Endothelial cell of umbilical vein (primary cell): ENCODE results near the gene CRYBG2. TPM values are rescaled to one million over a fixed set of nuclear protein-coding genes. Genes with fewer than 3 reads are reported as not detected.
A peak's percentile ranks its signal among the peaks of the same experiment; 100 is the strongest.

Source experiments
- BruUV-seq: library from RNA; stranded (reverse); fragments of 400-500 nt; replicated peaks from 2 replicates; lab custom pipeline; 2021; lab: Mats Ljungman, UMichigan
- CTCF ChIA-PET: fragments of 300-600, 350-600 bp; sonication (Branson Sonifier 250); formaldehyde crosslinking; loops from one replicate; lab custom pipeline; 2021; ENCODE audit warnings: antibody characterized with exemption, inconsistent platforms; lab: Charles Lee
- POLR2A ChIA-PET: fragments of 300-600, 350-600 bp; sonication (Branson Sonifier 250); formaldehyde crosslinking; loops from one replicate; lab custom pipeline; 2021; ENCODE audit warnings: antibody characterized with exemption, inconsistent platforms; lab: Charles Lee
- DNase-seq: peaks from one replicate; pipeline ENCODE4 v3.0.0-alpha.2; 2011; ENCODE audit warnings: low read depth, low spot score
- FAIRE-seq: peaks from 2 replicates; lab custom pipeline; 2011; peaks lifted over from hg19 to GRCh38; lab: Jason Lieb, UNC
- H2AFZ ChIP-seq: 2 replicates; pipeline ENCODE4 v1.6.0; 2012; ENCODE audit warnings: low read depth, low read length, control low read depth, inconsistent platforms
- H3K27ac ChIP-seq: 2 replicates; pipeline ENCODE4 v1.5.1; 2011; ENCODE audit warnings: low read depth, mild to moderate bottlenecking, control low read depth, low read length, moderate library complexity; ENCODE audit not compliant: insufficient read depth
- H3K27me3 ChIP-seq, 2 experiments: 2 replicates each; pipeline versions ENCODE4 v1.6.0 to v1.6.1; 2011; ENCODE audit warnings: low read length in 2 of 2, mixed read lengths in 1 of 2; ENCODE audit not compliant: control insufficient read depth in 2 of 2, insufficient read depth in 2 of 2
- H3K36me3 ChIP-seq, 2 experiments: 2 replicates in 1 of 2; 3 replicates in 1 of 2; pipeline ENCODE4 v1.5.1; 2011; ENCODE audit warnings: low read length in 2 of 2, mild to moderate bottlenecking in 1 of 2, moderate library complexity in 1 of 2; ENCODE audit not compliant: control insufficient read depth in 2 of 2, insufficient read depth in 2 of 2; ENCODE audit errors: extremely low read depth in 1 of 2
- H3K4me1 ChIP-seq: 3 replicates; pipeline ENCODE4 v1.5.1; 2011; ENCODE audit warnings: mild to moderate bottlenecking, low read length; ENCODE audit not compliant: control insufficient read depth, insufficient read depth; ENCODE audit errors: extremely low read depth
- H3K4me2 ChIP-seq: 2 replicates; pipeline ENCODE4 v1.6.1; 2011; ENCODE audit warnings: low read length, control low read depth, mixed read lengths; ENCODE audit not compliant: insufficient read depth
- H3K4me3 ChIP-seq, 3 experiments: fragments of 200-600 bp in 1 of 3; sonication (generic), shearing (Covaris generic) in 1 of 3; replicated peaks in 1 of 3; 2 replicates each; pipeline ENCODE4 v1.5.1; 2011 to 2016; ENCODE audit warnings: control low read depth in 3 of 3, low read length in 3 of 3, mild to moderate bottlenecking in 2 of 3, inconsistent platforms in 1 of 3, low read depth in 1 of 3, moderate library complexity in 1 of 3; ENCODE audit not compliant: insufficient read depth in 1 of 3
- H3K79me2 ChIP-seq: 2 replicates; pipeline ENCODE4 v1.6.0; 2012; ENCODE audit warnings: low read length, inconsistent platforms; ENCODE audit not compliant: control insufficient read depth, insufficient read depth
- H3K9ac ChIP-seq: replicated peaks from 2 replicates; pipeline ENCODE3; 2011; ENCODE audit warnings: low read length, control low read depth; ENCODE audit not compliant: insufficient read depth; ENCODE audit errors: extremely low read depth
- H3K9me1 ChIP-seq: replicated peaks from 3 replicates; pipeline ENCODE4 v1.6.0; 2011; ENCODE audit warnings: mild to moderate bottlenecking, low read length; ENCODE audit not compliant: control insufficient read depth, insufficient read depth; ENCODE audit errors: extremely low read depth
- H3K9me3 ChIP-seq: replicated peaks from 2 replicates; pipeline ENCODE4 v1.5.1; 2012; ENCODE audit warnings: low read length, inconsistent platforms; ENCODE audit not compliant: control insufficient read depth, insufficient read depth
- H4K20me1 ChIP-seq: replicated peaks from 2 replicates; pipeline ENCODE3; 2011; ENCODE audit warnings: mild to moderate bottlenecking, low read length; ENCODE audit not compliant: control insufficient read depth, insufficient read depth; ENCODE audit errors: extremely low read depth
- JUN ChIP-seq: IDR thresholded peaks from 2 replicates; pipeline ENCODE4 v1.6.1; 2011; ENCODE audit warnings: borderline replicate concordance, low read depth; ENCODE audit not compliant: insufficient read length, insufficient read depth
- MYC ChIP-seq: IDR thresholded peaks from one replicate; pipeline ENCODE4 v1.6.1; 2011; ENCODE audit warnings: mild to moderate bottlenecking, low read depth, low read length
- dilution Hi-C: fragments of 300-500 bp; cut with MboI; formaldehyde crosslinking; loops from one replicate; pipeline ENCODE4 v1.15.0; 2019; ENCODE audit warnings: low sequenced_read_pairs; ENCODE audit not compliant: extremely low pct_ligation_motif_present
- intact Hi-C: fragments of 100-400 bp; cut with micrococcal nuclease; formaldehyde crosslinking; loops from one replicate; pipeline ENCODE4 v1.10.0; 2022
- polyA plus RNA-seq, 4 experiments: library from polyadenylated mRNA; depleted of rRNA in 3 of 4; stranded (reverse) in 3 of 4; unstranded in 1 of 4; fragments of >200 nt; gene quantifications; 2 replicates each; pipeline versions ENCODE4 v1.2.1 to v1.2.3, GENCODE V29; 2011 to 2012; ENCODE audit warnings: missing spikeins in 1 of 4
- total RNA-seq: library from RNA; stranded (reverse); gene quantifications from 2 replicates; pipeline ENCODE4 v1.2.3, GENCODE V29; 2021
- TF ChIP-seq, protein P1 (sequence below): IDR thresholded peaks from 2 replicates; pipeline ENCODE4 v1.6.1; 2011; ENCODE audit not compliant: insufficient read depth, insufficient read length
- TF ChIP-seq, protein P2 (sequence below), 2 donors: IDR thresholded peaks; 1 replicate in 1 of 2; 2 replicates in 1 of 2; pipeline ENCODE4 v1.5.1; 2011; ENCODE audit warnings: low read length in 2 of 2, mild to moderate bottlenecking in 2 of 2, moderate library complexity in 2 of 2, control low read depth in 1 of 2, inconsistent platforms in 1 of 2, low read depth in 1 of 2; ENCODE audit not compliant: insufficient read depth in 1 of 2; ENCODE audit errors: extremely low read depth in 1 of 2

CRYBG2 gene
- total and polyA plus RNA-seq, 2 donors (not counting 3 experiments of a cell fraction or from before 2014, with no cell fraction given): not detected

- FAIRE-seq (peak; percentile 82), DNase-seq (peak; percentile 29)
- no peak overlapping the region for H3K4me2 ChIP-seq
- TF ChIP-seq, protein P1, sequence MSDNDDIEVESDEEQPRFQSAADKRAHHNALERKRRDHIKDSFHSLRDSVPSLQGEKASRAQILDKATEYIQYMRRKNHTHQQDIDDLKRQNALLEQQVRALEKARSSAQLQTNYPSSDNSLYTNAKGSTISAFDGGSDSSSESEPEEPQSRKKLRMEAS: no peak
- TF ChIP-seq MYC (no peak), JUN (no peak)
- TF ChIP-seq, protein P2, sequence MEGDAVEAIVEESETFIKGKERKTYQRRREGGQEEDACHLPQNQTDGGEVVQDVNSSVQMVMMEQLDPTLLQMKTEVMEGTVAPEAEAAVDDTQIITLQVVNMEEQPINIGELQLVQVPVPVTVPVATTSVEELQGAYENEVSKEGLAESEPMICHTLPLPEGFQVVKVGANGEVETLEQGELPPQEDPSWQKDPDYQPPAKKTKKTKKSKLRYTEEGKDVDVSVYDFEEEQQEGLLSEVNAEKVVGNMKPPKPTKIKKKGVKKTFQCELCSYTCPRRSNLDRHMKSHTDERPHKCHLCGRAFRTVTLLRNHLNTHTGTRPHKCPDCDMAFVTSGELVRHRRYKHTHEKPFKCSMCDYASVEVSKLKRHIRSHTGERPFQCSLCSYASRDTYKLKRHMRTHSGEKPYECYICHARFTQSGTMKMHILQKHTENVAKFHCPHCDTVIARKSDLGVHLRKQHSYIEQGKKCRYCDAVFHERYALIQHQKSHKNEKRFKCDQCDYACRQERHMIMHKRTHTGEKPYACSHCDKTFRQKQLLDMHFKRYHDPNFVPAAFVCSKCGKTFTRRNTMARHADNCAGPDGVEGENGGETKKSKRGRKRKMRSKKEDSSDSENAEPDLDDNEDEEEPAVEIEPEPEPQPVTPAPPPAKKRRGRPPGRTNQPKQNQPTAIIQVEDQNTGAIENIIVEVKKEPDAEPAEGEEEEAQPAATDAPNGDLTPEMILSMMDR (IDR thresholded peaks at IDR 0.05; ENCODE audit: extremely low read depth in 1 of 2, insufficient read depth in 1 of 2, low read depth in 1 of 2, low read length in 2 of 2): peak; percentile 50 to 70
- H4K20me1 ChIP-seq: no peaks in the 10 kb centered on the region
- H3K27ac ChIP-seq: no peak overlapping the region
- H3K27me3 ChIP-seq: peaks cover 0 to 3% of the 10 kb centered on the region in 2 experiments
- no peak overlapping the region for H3K4me3 ChIP-seq
- H3K9me1 ChIP-seq: no peaks in the 10 kb centered on the region
- CTCF ChIA-PET: interaction anchor here (0.6 to 2.4 kb wide), 13 partner anchors 13 to 394 kb away, joined by 3 to 15 read pairs (median 4); partner anchors contain the start of genes PAFAH2 and ZNF593
- intact Hi-C loops (loop anchor here (1.0 to 10.0 kb wide), 2 partner anchors 116 to 287 kb away; no protein-coding TSS in a partner anchor), dilution Hi-C loops (no loop called here)
- H2AFZ ChIP-seq: no peak overlapping the region
- H3K4me1 ChIP-seq: no peaks in the 10 kb centered on the region
- no peaks in the 10 kb centered on the region for H3K79me2 ChIP-seq
- H3K9me3 ChIP-seq: no peaks in the 10 kb centered on the region
- BruUV-seq: no TSS peak
- H3K36me3 ChIP-seq: no peaks in the 10 kb centered on the region
- H3K9ac ChIP-seq: no peak overlapping the region
- POLR2A ChIA-PET: no interaction called here
Observed at GRCh38 chr1:26391450-26391849, 37.5 kb upstream of the CRYBG2 start.
